ENCODE results near the gene BASP1. TPM values are rescaled to one million over a fixed set of nuclear protein-coding genes. Genes with fewer than 3 reads are reported as not detected.
"Not testable (repeated sequence)": the region's sequence is repeated elsewhere in the genome, so short reads cannot be mapped to it uniquely, and the experiment has no call there.

The BASP1 gene
- polyA plus RNA-seq, 3 donors from 2014 or later = 1.6 to 7.2 (median 5.3) TPM

DNA sequence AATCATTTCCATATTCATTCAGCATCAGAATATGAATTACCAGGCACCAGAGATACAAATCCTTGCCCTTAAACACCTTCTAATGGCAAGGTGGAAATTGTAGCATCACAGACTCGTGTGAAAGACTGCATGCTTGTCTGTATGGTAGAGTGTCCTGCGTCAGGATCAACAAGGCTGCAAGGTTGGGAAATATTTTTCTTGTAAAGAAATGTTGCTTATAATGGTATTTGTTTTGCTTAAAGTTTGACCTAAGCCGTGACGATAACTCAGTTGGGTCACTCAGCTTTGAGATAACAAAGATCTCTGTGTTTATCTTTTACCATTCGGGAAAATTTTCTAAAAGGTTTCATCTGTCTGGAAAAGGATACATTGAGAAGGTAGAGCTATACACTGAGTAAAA is 87.6 kb downstream of the BASP1 start:
- H3K36me3 Mint-ChIP-seq = no peaks in the 10 kb centered on the region
- H3K27me3 Mint-ChIP-seq (ENCODE audit: low read depth in 3 of 3) = peaks cover 0 to 2% (median 0%) of the 10 kb centered on the region in 3 donors
- no peak overlapping the region for H3K27ac Mint-ChIP-seq
- DNase-seq = no peak
- no peaks in the 10 kb centered on the region for H3K4me1 Mint-ChIP-seq
- H3K9me3 Mint-ChIP-seq = peaks cover 0 to 25% (median 13%) of the 10 kb centered on the region in 6 donors
- no peak overlapping the region for H3K4me3 Mint-ChIP-seq

- Mint-ChIP-seq H3K9me3 (peaks cover 0 to 31% (median 14%) of the 10 kb centered on the region in 6 donors), H3K4me3 (no peak overlapping the region), H3K36me3 (no peaks in the 10 kb centered on the region), H3K27me3 (ENCODE audit: low read depth in 3 of 3) (peaks cover 0 to 2% (median 0%) of the 10 kb centered on the region in 3 donors), H3K4me1 (no peaks in the 10 kb centered on the region), H3K27ac (no peak overlapping the region)
- DNase-seq = no peak
Observed at GRCh38 chr5:17305964-17306725, 88.7 kb downstream of the BASP1 start.

- no peak for DNase-seq
- Mint-ChIP-seq H3K4me3 (no peak overlapping the region), H3K27me3 (ENCODE audit: low read depth in 3 of 3) (peaks cover 0 to 2% (median 0%) of the 10 kb centered on the region in 3 donors), H3K36me3 (no peaks in the 10 kb centered on the region), H3K4me1 (no peaks in the 10 kb centered on the region), H3K9me3 (peaks cover 0 to 31% (median 14%) of the 10 kb centered on the region in 6 donors), H3K27ac (no peak overlapping the region)
Observed at GRCh38 chr5:17306726-17307091, 89.3 kb downstream of the BASP1 start.

DNA sequence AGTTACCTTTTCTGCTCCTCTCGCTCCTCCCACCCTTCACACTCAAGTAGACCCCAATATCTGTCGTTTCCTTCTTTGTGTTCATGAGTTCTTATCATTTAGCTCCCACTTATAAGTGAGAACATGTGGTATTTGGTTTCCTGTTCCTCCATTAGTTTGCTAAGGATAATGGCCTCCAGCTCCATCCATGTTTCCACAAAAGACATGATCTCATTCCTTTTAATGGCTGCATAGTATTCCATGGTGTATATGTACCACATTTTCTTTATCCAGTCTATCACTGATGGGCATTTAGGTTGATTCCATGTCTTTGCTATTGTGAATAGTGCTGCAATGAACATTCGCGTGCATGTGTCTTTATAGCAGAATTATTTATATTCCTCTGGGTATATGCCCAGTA is 90.0 kb downstream of the BASP1 start:
- not testable (repeated sequence) for H3K27me3 Mint-ChIP-seq (ENCODE audit: low read depth in 3 of 3); H3K36me3 Mint-ChIP-seq; H3K27ac Mint-ChIP-seq

DNA sequence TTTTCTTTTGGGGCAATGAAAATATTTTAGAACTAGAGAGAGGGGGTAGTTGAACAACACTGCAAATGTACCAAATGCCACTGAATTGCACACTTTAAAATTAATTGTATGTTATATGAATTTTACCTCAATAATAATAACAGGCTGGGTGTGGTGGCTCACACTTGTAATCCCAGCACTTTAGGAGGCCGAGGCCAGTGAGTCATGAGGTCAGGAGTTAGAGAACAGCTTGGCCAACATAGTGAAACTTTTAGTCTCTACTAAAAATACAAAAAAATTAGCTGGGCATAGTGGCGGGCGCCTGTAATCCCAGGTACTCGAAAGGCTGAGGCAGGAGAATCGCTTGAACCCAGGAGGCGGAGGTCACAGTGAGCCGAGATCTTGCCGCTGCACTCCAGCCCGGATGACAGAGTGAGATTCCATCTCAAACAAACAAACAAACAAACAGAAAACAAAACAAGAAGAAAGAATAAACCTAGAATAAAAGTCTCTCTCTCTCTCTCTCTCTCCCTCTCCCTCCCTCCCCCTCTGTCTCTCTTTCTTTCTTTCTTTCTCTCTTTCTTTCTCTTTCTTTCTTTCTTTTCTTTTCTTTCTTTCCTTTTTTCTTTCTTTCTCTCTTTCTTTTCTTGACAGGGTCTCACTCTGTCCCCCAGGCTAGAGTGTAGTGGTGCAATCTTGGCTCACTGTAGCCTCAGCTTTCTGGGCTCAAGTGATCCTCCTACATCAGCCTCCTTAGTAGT is 91.1 kb downstream of the BASP1 start:
- no peak for DNase-seq
- Mint-ChIP-seq H3K4me1 (no peaks in the 10 kb centered on the region), H3K36me3 (no peaks in the 10 kb centered on the region)

More for the DNA sequence above, 90.0 kb downstream of the BASP1 start:
- DNase-seq, H3K4me3 Mint-ChIP-seq, H3K4me1 Mint-ChIP-seq: not testable (repeated sequence)
- H3K9me3 Mint-ChIP-seq = peaks cover 0 to 27% (median 16%) of the 10 kb centered on the region in 6 donors

GRCh38 chr5:17309462-17309861 is 92.0 kb downstream of the BASP1 start:
- H3K4me1 Mint-ChIP-seq = no peaks in the 10 kb centered on the region
- H3K4me3 Mint-ChIP-seq = no peak overlapping the region

More for the DNA sequence above, 91.1 kb downstream of the BASP1 start:
- no peak overlapping the region for H3K4me3 Mint-ChIP-seq
- no peak overlapping the region for H3K27ac Mint-ChIP-seq
- H3K9me3 Mint-ChIP-seq = peaks cover 0 to 25% (median 17%) of the 10 kb centered on the region in 6 donors
- no peaks in the 10 kb centered on the region for H3K27me3 Mint-ChIP-seq (ENCODE audit: low read depth in 3 of 3)

DNA sequence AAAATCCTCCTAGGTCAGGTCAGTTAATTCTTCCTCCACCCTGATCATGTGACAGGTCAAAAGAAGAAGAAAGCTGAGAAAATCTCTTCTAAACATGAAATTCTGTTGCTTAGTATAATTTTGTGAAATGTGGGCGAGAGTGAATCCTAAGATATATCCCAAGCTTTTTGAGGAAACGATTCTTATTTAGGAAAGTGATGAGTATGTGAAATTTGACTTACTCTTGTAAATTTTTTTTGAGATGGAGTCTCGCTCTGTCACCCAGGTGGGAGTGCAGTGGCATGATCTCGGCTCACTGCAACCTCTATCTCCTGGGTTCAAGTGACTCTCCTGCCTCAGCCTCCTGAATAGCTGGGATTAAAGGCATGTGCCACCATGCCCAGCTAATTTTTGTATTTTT is 93.1 kb downstream of the BASP1 start:
- not testable (repeated sequence) for H3K27ac Mint-ChIP-seq; DNase-seq; H3K4me1 Mint-ChIP-seq; H3K27me3 Mint-ChIP-seq (ENCODE audit: low read depth in 3 of 3); H3K4me3 Mint-ChIP-seq; H3K36me3 Mint-ChIP-seq
- H3K9me3 Mint-ChIP-seq = peaks cover 3 to 27% (median 11%) of the 10 kb centered on the region in 6 donors

More at GRCh38 chr5:17309462-17309861, 92.0 kb downstream of the BASP1 start:
- Mint-ChIP-seq H3K36me3 (no peaks in the 10 kb centered on the region), H3K27me3 (ENCODE audit: low read depth in 3 of 3) (no peaks in the 10 kb centered on the region), H3K27ac (no peak overlapping the region), H3K9me3 (peaks cover 0 to 25% (median 12%) of the 10 kb centered on the region in 6 donors)
- no peak for DNase-seq

DNA sequence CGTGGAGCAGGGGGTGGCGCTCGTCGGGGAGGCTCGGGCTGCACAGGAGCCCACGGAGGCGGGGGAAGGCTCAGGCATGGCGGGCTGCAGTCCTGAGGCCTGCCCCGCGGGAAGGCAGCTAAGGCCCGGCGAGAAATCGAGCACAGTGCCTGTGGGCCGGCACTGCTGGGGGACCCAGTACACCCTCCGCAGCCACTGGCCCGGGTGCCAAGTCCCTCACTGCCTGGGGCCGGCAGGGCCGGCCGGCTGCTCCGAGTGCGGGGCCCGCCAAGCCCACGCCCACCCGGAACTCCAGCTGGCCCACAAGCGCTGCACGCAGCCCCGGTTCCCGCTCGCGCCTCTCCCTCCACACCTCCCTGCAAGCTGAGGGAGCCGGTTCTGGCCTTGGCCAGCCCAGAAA is 94.4 kb downstream of the BASP1 start:
- H3K27me3 Mint-ChIP-seq (ENCODE audit: low read depth in 3 of 3); H3K36me3 Mint-ChIP-seq; H3K27ac Mint-ChIP-seq; H3K4me3 Mint-ChIP-seq; H3K4me1 Mint-ChIP-seq; DNase-seq: not testable (repeated sequence)
- peaks cover 3 to 28% (median 13%) of the 10 kb centered on the region in 6 donors for H3K9me3 Mint-ChIP-seq

DNA sequence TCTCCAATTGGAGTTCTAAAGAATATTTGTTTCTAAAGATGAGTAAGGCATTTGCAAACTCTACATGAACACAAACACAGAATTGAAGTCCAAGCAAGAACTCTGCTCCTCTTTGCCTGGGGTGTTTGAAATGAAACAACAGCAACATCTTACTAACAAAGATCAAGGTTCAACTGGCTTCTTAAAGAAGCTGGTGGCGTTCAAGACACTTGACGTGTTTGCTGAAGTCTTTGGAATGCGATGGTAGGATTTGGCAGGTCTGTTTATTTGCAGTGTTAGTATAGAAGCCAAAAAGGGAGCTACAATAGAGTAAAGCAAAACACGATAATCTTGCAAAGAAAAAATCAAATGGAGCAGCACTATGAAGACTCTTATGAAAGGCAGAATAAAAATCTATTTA is 94.9 kb downstream of the BASP1 start:
- Mint-ChIP-seq H3K4me1 (no peaks in the 10 kb centered on the region), H3K27ac (no peak overlapping the region), H3K27me3 (ENCODE audit: low read depth in 3 of 3) (no peaks in the 10 kb centered on the region), H3K9me3 (peaks cover 3 to 29% (median 16%) of the 10 kb centered on the region in 6 donors), H3K4me3 (no peak overlapping the region), H3K36me3 (peaks cover 0 to 3% (median 0%) of the 10 kb centered on the region in 3 donors)
- DNase-seq = no peak

DNA sequence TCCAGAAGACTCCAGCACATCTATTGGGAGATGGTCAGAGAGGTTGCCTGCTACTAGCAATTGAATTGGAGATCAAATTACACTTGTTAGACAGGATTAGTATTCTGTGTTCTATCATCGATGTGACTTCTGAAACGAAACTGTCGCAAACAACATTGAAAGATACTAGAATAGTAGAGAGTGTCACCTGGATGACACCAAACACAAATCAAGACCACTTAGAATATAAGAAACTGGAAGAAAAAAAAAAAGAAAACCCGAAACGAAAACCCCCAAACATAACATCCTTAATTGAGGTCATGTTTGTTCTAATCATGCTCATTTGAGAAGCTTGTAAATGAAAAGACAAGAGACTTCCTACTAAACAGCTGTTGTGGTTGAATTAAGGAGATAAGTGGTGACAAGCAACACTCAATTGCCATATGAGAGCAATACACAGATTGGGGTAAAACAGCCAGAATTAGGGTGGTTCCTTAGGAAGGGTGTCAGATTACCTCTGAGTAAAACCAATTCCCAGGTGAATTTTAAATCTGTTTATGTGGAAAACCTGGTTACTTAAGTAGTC is 97.6 kb downstream of the BASP1 start:
- no peak overlapping the region for H3K4me3 Mint-ChIP-seq
- no peaks in the 10 kb centered on the region for H3K27me3 Mint-ChIP-seq (ENCODE audit: low read depth in 3 of 3)
- no peak for DNase-seq
- H3K27ac Mint-ChIP-seq = no peak overlapping the region
- H3K4me1 Mint-ChIP-seq = no peaks in the 10 kb centered on the region
- H3K9me3 Mint-ChIP-seq = peaks cover 3 to 24% (median 14%) of the 10 kb centered on the region in 6 donors
- H3K36me3 Mint-ChIP-seq = peaks cover 0 to 3% (median 0%) of the 10 kb centered on the region in 3 donors

GRCh38 chr5:17315710-17316221 is 98.3 kb downstream of the BASP1 start:
- H3K4me3 Mint-ChIP-seq = no peak overlapping the region
- H3K4me1 Mint-ChIP-seq = no peaks in the 10 kb centered on the region
- peaks cover 3 to 22% (median 16%) of the 10 kb centered on the region in 6 donors for H3K9me3 Mint-ChIP-seq
- H3K36me3 Mint-ChIP-seq = peaks cover 0 to 3% (median 0%) of the 10 kb centered on the region in 3 donors
- DNase-seq = no peak
- no peak overlapping the region for H3K27ac Mint-ChIP-seq
- H3K27me3 Mint-ChIP-seq (ENCODE audit: low read depth in 3 of 3) = no peaks in the 10 kb centered on the region

- Mint-ChIP-seq H3K27ac (no peak overlapping the region), H3K27me3 (ENCODE audit: low read depth in 3 of 3) (no peaks in the 10 kb centered on the region), H3K4me1 (no peaks in the 10 kb centered on the region), H3K36me3 (peaks cover 0 to 3% (median 0%) of the 10 kb centered on the region in 3 donors), H3K4me3 (no peak overlapping the region), H3K9me3 (peaks cover 3 to 22% (median 16%) of the 10 kb centered on the region in 6 donors)
- no peak for DNase-seq
Observed at GRCh38 chr5:17316970-17317459, 99.6 kb downstream of the BASP1 start.

DNA sequence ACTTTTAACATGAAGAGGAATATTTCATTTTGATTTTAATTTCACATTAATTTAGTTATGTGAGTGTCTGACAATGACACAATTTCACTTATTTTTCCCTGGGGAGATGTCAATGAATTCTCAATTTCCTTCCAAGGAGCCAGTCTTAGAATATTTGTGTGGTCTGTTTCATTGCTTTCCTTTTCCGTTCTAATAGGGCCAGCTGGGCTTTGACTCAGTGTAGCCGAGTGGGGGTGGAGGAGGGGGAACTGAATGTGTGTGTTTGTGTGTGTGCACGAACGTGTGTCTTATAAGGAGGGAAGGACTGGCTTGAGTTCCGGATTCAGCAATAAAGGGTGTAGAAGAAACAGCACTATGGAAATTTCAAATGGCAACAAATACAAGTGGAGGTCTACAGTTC is 100.0 kb downstream of the BASP1 start:
- Mint-ChIP-seq H3K4me3 (no peak overlapping the region), H3K4me1 (no peaks in the 10 kb centered on the region), H3K27me3 (ENCODE audit: low read depth in 3 of 3) (no peaks in the 10 kb centered on the region), H3K36me3 (peaks cover 0 to 3% (median 0%) of the 10 kb centered on the region in 3 donors), H3K9me3 (peaks cover 3 to 21% (median 14%) of the 10 kb centered on the region in 6 donors), H3K27ac (no peak overlapping the region)
- DNase-seq = no peak

- not testable (repeated sequence) for H3K27ac Mint-ChIP-seq; DNase-seq; H3K36me3 Mint-ChIP-seq; H3K4me3 Mint-ChIP-seq; H3K4me1 Mint-ChIP-seq; H3K27me3 Mint-ChIP-seq (ENCODE audit: low read depth in 3 of 3)
- peaks cover 7 to 23% (median 15%) of the 10 kb centered on the region in 6 donors for H3K9me3 Mint-ChIP-seq
Observed at GRCh38 chr5:17319095-17319494, 101.7 kb downstream of the BASP1 start.
